SK-N-SH treated with all-trans-retinoic acid at 6 μM for 48 hours (cell line): Measurements from ENCODE around the gene PARVB.

Experiments used
- ATAC-seq: fragments of 200-7000 bp; cut with Tn5 transposase; 3 replicates; pipeline ENCODE4 v1.9.1; 2020; ENCODE audit warnings: mild to moderate bottlenecking, moderate library complexity
- ARNTL ChIP-seq: fragments of 450-650 bp; formaldehyde crosslinking; IDR thresholded peaks from 2 replicates; pipeline ENCODE4 v1.5.0; 2020; ENCODE audit warnings: low read depth, mild to moderate bottlenecking, moderate library complexity, borderline replicate concordance
- BACH2 ChIP-seq: fragments of 250-450 bp; sonication (Bioruptor Pico); IDR thresholded peaks from 2 replicates; pipeline ENCODE4 v1.9.0; 2021; ENCODE audit warnings: mild to moderate bottlenecking, borderline replicate concordance
- CSDC2 ChIP-seq: fragments of 250-450 bp; sonication (Bioruptor Pico); IDR thresholded peaks from 2 replicates; pipeline ENCODE4 v1.5.0; 2020; ENCODE audit warnings: mild to moderate bottlenecking, moderate library complexity
- ESRRG ChIP-seq: fragments of 250-450 bp; sonication (Bioruptor Pico); IDR thresholded peaks from 2 replicates; pipeline ENCODE4 v1.6.1; 2021; ENCODE audit warnings: mild to moderate bottlenecking
- GLIS3 ChIP-seq: fragments of 250-450 bp; sonication (Bioruptor Pico); IDR thresholded peaks from 2 replicates; pipeline ENCODE4 v1.5.0; 2020; ENCODE audit warnings: mild to moderate bottlenecking, moderate library complexity
- ISL1 ChIP-seq: fragments of 250-450 bp; sonication (Bioruptor Pico); IDR thresholded peaks from 2 replicates; pipeline ENCODE4 v2.1.2; 2022; ENCODE audit warnings: mild to moderate bottlenecking, moderate library complexity
- OSR1 ChIP-seq: fragments of 250-450 bp; sonication (Bioruptor Pico); IDR thresholded peaks from 2 replicates; pipeline ENCODE4 v1.8.0; 2022; ENCODE audit warnings: moderate library complexity, mild to moderate bottlenecking, inconsistent platforms
- POU6F1 ChIP-seq: fragments of 250-450 bp; sonication (Bioruptor Pico); IDR thresholded peaks from 2 replicates; pipeline ENCODE4 v1.8.0; 2021; ENCODE audit warnings: low read depth, mild to moderate bottlenecking, moderate library complexity, borderline replicate concordance
- PPARA ChIP-seq: fragments of 250-450 bp; sonication (Bioruptor Pico); IDR thresholded peaks from 2 replicates; pipeline ENCODE4 v1.5.0; 2020; ENCODE audit warnings: mild to moderate bottlenecking, borderline replicate concordance
- RARB ChIP-seq: fragments of 250-450 bp; sonication (Bioruptor Pico); IDR thresholded peaks from 2 replicates; pipeline ENCODE4 v1.8.0; 2021; ENCODE audit warnings: mild to moderate bottlenecking, moderate library complexity
- SNAI2 ChIP-seq: fragments of 250-450 bp; sonication (Bioruptor Pico); IDR thresholded peaks from 2 replicates; pipeline ENCODE4 v1.5.0; 2020; ENCODE audit warnings: mild to moderate bottlenecking, moderate library complexity
- TCF4 ChIP-seq: fragments of 250-450 bp; sonication (Bioruptor Pico); IDR thresholded peaks from 2 replicates; pipeline ENCODE4 v1.8.0; 2021; ENCODE audit warnings: mild to moderate bottlenecking, moderate library complexity, borderline replicate concordance
- TOX ChIP-seq: fragments of 250-450 bp; sonication (Bioruptor Pico); IDR thresholded peaks from 2 replicates; pipeline ENCODE4 v1.8.0; 2021; ENCODE audit warnings: mild to moderate bottlenecking, moderate library complexity, borderline replicate concordance
- ZC3H10 ChIP-seq: fragments of 250-450 bp; sonication (Bioruptor Pico); IDR thresholded peaks from 2 replicates; pipeline ENCODE4 v1.5.1; 2021; ENCODE audit warnings: mild to moderate bottlenecking, moderate library complexity
- ZFP3 ChIP-seq: fragments of 250-450 bp; sonication (Bioruptor Pico); IDR thresholded peaks from 2 replicates; pipeline ENCODE4 v1.5.0; 2020; ENCODE audit warnings: mild to moderate bottlenecking, moderate library complexity
- ZNF70 ChIP-seq: fragments of 450-650 bp; formaldehyde crosslinking; IDR thresholded peaks from 2 replicates; pipeline ENCODE4 v1.5.0; 2020; ENCODE audit warnings: mild to moderate bottlenecking, moderate library complexity
- ZNF8 ChIP-seq: fragments of 450-650 bp; formaldehyde crosslinking; IDR thresholded peaks from 2 replicates; pipeline ENCODE4 v1.5.0; 2020; ENCODE audit warnings: mild to moderate bottlenecking, moderate library complexity
- TF ChIP-seq, protein P1 (sequence below): fragments of 250-450 bp; sonication (Bioruptor Pico); IDR thresholded peaks from 2 replicates; pipeline ENCODE4 v1.5.1; 2021; ENCODE audit warnings: mild to moderate bottlenecking, moderate library complexity
- TF ChIP-seq, protein P2 (sequence below): fragments of 250-450 bp; sonication (Bioruptor Pico); IDR thresholded peaks from 2 replicates; pipeline ENCODE4 v1.8.0; 2020; ENCODE audit warnings: mild to moderate bottlenecking, moderate library complexity, borderline replicate concordance
- TF ChIP-seq, protein P3 (sequence below): fragments of 250-450 bp; sonication (Bioruptor Pico); IDR thresholded peaks from 2 replicates; pipeline ENCODE4 v1.5.0; 2020; ENCODE audit warnings: mild to moderate bottlenecking, moderate library complexity

Gene PARVB

DNA sequence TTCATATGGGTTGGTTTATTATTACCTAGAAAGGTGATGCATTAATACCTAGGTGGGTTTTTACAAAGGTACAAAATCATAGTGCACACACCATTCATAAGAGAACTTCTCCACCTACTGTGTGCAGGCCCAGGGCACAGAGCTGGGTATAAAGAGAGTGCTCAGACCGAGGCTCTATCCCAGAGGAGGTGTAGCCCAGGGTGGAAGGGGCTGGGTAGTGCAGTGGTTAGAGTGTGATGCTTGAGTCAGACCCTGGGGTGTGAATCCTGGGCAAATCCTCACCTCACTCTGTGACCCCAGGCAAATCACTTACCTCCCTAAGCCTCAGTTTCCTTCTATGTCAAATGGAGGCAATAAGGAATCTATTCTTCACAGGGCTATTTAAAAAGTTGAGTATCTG is 188.8 kb downstream of the PARVB start (continued):
- TF ChIP-seq, protein P1, sequence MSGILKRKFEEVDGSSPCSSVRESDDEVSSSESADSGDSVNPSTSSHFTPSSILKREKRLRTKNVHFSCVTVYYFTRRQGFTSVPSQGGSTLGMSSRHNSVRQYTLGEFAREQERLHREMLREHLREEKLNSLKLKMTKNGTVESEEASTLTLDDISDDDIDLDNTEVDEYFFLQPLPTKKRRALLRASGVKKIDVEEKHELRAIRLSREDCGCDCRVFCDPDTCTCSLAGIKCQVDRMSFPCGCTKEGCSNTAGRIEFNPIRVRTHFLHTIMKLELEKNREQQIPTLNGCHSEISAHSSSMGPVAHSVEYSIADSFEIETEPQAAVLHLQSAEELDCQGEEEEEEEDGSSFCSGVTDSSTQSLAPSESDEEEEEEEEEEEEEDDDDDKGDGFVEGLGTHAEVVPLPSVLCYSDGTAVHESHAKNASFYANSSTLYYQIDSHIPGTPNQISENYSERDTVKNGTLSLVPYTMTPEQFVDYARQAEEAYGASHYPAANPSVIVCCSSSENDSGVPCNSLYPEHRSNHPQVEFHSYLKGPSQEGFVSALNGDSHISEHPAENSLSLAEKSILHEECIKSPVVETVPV (CRISPR knock-in tag) = no peak
- no peak for TF ChIP-seq ARNTL (CRISPR knock-in tag)

DNA sequence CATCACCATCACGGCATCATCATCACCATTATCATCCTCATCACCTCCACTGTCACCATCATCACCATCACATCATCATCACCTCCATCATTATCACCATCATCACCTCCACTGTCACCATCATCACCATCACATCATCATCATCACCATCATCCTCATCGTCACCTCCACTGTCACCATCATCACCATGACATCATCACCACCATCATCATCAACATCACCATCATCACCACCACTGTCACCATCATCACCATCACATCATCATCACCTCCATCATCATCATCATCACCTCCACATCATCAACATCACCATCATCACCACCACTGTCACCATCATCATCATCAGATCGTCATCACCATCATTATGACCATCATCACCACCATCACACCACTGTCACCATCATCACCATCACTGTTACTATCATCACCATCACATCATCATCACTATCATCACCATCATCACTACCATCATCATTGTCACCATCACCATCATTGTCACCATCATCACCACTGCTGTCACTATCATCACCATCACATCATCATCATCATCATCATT is 189.5 kb downstream of the PARVB start:
- ATAC-seq = no peak
- TF ChIP-seq ESRRG (CRISPR knock-in tag) (no peak), OSR1 (no peak), ZC3H10 (CRISPR knock-in tag) (no peak), ZFP3 (no peak), BACH2 (CRISPR knock-in tag) (no peak), POU6F1 (CRISPR knock-in tag) (no peak), ZNF70 (no peak), ARNTL (CRISPR knock-in tag) (no peak), SNAI2 (CRISPR knock-in tag) (no peak), TOX (CRISPR knock-in tag) (no peak), ZNF8 (CRISPR knock-in tag) (no peak), TCF4 (CRISPR knock-in tag) (no peak), ISL1 (CRISPR knock-in tag) (no peak), RARB (CRISPR knock-in tag) (no peak), GLIS3 (CRISPR knock-in tag) (no peak), PPARA (CRISPR knock-in tag) (no peak), CSDC2 (no peak)
- TF ChIP-seq, protein P2, sequence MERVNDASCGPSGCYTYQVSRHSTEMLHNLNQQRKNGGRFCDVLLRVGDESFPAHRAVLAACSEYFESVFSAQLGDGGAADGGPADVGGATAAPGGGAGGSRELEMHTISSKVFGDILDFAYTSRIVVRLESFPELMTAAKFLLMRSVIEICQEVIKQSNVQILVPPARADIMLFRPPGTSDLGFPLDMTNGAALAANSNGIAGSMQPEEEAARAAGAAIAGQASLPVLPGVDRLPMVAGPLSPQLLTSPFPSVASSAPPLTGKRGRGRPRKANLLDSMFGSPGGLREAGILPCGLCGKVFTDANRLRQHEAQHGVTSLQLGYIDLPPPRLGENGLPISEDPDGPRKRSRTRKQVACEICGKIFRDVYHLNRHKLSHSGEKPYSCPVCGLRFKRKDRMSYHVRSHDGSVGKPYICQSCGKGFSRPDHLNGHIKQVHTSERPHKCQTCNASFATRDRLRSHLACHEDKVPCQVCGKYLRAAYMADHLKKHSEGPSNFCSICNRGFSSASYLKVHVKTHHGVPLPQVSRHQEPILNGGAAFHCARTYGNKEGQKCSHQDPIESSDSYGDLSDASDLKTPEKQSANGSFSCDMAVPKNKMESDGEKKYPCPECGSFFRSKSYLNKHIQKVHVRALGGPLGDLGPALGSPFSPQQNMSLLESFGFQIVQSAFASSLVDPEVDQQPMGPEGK (CRISPR knock-in tag) = no peak
- TF ChIP-seq, protein P1 (CRISPR knock-in tag) = no peak

DNA sequence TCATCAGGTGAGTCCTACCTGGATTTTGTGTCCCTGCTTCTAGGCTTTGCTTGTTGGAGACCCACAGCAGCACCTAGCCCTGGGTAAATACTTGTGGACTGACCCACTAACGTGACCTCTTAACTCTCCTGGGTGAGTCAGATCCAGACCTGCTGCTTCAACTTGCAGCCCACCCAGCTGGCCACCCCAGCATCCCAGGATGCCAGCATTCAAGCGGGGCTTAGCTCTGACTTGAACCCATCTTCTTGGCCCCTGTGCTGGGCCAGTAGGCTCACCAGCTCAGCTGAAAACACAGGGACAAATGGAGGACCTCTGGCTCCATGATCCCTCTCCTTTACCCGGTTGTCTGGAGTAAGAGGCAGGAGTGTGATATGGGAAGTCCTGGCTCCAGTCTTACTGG is 190.1 kb downstream of the PARVB start:
- no peak for ATAC-seq
- no peak for TF ChIP-seq ZFP3
- no peak for TF ChIP-seq ZNF70
- no peak for TF ChIP-seq TOX (CRISPR knock-in tag)
- TF ChIP-seq RARB (CRISPR knock-in tag) = no peak
- TF ChIP-seq ZC3H10 (CRISPR knock-in tag) = no peak
- TF ChIP-seq, protein P3, sequence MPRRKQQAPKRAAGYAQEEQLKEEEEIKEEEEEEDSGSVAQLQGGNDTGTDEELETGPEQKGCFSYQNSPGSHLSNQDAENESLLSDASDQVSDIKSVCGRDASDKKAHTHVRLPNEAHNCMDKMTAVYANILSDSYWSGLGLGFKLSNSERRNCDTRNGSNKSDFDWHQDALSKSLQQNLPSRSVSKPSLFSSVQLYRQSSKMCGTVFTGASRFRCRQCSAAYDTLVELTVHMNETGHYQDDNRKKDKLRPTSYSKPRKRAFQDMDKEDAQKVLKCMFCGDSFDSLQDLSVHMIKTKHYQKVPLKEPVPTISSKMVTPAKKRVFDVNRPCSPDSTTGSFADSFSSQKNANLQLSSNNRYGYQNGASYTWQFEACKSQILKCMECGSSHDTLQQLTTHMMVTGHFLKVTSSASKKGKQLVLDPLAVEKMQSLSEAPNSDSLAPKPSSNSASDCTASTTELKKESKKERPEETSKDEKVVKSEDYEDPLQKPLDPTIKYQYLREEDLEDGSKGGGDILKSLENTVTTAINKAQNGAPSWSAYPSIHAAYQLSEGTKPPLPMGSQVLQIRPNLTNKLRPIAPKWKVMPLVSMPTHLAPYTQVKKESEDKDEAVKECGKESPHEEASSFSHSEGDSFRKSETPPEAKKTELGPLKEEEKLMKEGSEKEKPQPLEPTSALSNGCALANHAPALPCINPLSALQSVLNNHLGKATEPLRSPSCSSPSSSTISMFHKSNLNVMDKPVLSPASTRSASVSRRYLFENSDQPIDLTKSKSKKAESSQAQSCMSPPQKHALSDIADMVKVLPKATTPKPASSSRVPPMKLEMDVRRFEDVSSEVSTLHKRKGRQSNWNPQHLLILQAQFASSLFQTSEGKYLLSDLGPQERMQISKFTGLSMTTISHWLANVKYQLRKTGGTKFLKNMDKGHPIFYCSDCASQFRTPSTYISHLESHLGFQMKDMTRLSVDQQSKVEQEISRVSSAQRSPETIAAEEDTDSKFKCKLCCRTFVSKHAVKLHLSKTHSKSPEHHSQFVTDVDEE = no peak
- TF ChIP-seq ESRRG (CRISPR knock-in tag) = no peak
- no peak for TF ChIP-seq SNAI2 (CRISPR knock-in tag)
